ENCODE data around the gene ADAMTS18.
"Not testable (repeated sequence)": the region's sequence is repeated elsewhere in the genome, so short reads cannot be mapped to it uniquely, and the experiment has no call there.

The ADAMTS18 gene

GRCh38 chr16:77434530-77435271 lies at the start of gene ADAMTS18:
TSS of gene ADAMTS18 (minus strand) at chr16:77435034. CDS start at chr16:77434695, 339 bp downstream.
- DNase-seq (ENCODE audit: low read depth) = no peak

- DNase-seq (ENCODE audit: low read depth) = no peak
Observed at GRCh38 chr16:77480681-77481315, 46.0 kb upstream of the ADAMTS18 start.

DNA sequence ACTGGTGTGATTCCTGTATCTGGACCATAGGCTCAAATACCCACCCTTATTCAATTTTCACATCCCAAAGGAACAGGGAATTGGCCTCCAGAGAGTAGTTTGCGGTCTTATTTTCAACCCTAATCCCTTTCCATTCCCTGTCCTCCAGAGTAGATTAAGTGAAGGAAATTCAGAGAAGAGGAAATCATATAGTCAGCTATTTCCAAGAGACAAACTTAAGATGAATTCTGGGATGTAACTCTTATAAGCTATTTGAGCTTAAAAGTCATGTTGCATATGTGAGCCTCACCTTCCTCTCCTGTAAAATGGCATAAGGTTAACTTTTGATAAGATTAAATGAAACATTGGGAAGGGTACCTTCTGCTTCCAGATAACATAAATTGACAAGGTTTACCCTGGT lies 37.4 kb upstream of the ADAMTS18 start:
- no peak for DNase-seq (ENCODE audit: low read depth)

- no peak for DNase-seq (ENCODE audit: low read depth)
Observed at GRCh38 chr16:77470851-77471250, 36.0 kb upstream of the ADAMTS18 start.

DNA sequence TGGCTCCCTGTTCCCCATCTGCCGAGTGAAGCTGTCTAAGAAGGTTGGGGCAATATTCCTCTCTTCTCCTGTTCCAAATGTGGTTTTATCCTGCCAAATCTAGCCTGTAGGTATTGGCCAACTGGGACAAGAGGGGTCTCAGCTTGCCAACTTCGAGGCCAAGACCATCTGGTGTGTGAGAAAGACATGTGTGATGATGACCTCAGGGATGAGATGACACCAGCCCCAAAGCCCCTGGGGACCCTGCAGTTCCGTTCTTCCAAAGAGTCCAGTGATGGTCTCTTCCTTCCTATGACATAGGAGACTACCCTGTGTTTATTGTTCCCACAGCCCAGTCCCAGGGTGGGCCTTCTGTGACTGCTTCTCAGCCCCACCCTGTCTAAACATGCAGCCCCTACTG lies 34.8 kb upstream of the ADAMTS18 start:
- no peak for DNase-seq (ENCODE audit: low read depth)

GRCh38 chr16:77468831-77469230 lies 34.0 kb upstream of the ADAMTS18 start:
- no peak for DNase-seq (ENCODE audit: low read depth)

DNA sequence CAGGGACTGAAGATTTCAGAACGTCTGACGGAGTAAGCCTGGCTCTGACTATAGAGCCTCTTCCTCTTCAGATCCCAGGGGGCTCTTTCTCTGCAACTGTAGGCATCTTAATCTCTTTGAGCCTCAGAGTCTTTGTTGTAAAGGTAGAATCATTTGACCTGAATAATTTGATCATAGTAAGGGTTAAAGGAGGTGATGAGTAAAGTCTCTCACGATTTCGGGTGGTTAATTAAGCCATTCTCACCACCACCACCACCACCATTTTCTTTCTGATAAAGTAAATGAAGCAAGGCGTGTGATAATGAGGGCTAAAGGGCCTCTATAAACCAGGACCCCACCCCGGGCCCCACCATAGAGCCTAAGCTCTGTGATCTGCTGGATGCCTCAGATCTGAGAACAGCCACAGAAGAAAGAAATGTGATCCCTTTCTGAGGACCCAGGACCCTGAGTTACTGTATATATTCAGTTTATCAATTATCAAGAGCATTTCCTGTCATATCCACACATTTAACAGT lies 33.0 kb upstream of the ADAMTS18 start:
- DNase-seq (ENCODE audit: low read depth) = no peak

DNA sequence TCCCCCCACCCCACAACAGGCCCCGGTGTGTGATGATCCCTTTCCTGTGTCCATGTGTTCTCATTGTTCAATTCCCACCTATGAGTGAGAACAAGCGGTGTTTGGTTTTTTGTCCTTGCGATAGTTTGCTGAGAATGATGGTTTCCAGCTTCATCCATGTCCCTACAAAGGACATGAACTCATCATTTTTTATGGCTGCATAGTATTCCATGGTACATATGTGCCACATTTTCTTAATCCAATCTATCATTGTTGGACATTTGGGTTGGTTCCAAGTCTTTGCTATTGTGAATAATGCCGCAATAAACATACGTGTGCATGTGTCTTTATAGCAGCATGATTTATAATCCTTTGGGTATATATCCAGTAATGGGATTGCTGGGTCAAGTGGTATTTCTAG lies 28.8 kb upstream of the ADAMTS18 start:
- not testable (repeated sequence) for DNase-seq (ENCODE audit: low read depth)

DNA sequence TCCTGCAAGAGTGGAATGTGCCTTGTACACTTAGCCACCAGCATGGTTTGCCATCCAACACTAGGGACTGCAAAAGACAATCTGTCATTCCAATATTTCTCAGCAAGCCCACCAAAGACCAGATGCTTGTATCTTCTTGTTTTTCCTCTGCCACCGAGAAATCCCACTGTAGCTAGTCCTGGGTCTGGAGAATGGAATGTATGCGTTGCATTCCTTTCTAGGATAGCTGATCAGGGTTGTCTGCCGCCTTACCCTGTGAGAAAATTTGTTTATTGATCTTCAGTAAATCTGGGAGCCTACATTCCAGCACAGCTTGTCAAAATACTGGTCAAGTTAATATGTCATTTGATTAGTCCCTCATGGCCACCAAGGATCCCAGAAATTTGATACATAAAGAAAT lies 28.1 kb upstream of the ADAMTS18 start:
- no peak for DNase-seq (ENCODE audit: low read depth)

DNA sequence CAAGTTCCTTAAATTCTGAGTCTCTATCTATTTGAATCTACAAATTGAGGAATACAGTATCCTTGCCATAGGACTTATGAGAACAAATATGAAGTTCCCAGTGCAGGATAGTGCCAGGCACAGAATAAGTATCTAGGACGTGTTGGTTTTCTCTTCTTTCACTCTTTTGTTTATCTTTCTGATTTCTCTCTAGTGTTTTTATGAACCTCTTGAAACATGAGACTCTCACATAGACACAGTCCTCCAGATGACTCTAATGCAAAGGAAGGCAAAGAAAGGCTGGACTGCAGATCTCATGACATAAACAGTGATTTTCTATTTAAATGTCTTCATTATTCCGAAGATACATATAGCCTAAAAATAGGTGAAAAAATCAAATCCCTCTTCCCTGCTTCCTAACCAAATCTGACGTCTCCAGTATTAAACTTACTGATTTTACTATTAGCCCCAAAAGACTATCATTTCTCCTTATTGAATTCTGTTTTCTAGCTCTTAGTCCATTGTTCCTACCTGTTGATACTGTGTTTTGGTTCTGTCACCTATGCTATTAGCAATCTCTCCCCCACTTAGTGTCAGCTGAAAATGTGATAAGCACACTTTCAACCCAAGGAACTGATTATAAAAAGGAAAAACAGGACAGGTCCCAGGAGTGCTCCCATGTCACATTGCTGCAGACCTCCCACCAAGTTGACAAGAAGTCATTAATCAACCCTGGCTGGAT lies 24.9 kb upstream of the ADAMTS18 start:
- DNase-seq (ENCODE audit: low read depth) = no peak

GRCh38 chr16:77457046-77457445 lies 22.2 kb upstream of the ADAMTS18 start:
- no peak for DNase-seq (ENCODE audit: low read depth)

- DNase-seq (ENCODE audit: low read depth) = no peak
Observed at GRCh38 chr16:77452243-77452642, 17.4 kb upstream of the ADAMTS18 start.

GRCh38 chr16:77450790-77451487 lies 16.1 kb upstream of the ADAMTS18 start:
- DNase-seq (ENCODE audit: low read depth) = no peak

GRCh38 chr16:77449208-77449607 lies 14.4 kb upstream of the ADAMTS18 start:
- DNase-seq (ENCODE audit: low read depth) = no peak

DNA sequence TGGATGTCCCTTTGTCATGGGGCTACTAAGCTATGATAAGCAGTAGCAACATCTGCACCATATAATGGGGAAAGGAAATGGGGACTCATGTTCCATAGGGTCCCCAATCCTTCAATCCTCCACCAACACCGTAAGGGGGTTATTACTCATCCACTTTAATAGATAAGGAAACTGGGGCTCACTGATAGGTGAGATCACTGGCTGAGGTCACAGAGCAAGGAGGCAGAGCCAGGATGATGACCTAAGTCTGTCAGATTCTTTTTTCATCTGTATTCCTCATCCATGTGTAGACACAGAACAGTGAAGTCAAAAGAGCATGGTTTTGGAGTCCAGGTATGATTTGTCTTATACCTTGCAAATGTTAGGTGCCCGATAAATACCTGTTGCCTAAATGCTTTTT lies 10.5 kb upstream of the ADAMTS18 start:
- DNase-seq (ENCODE audit: low read depth) = no peak

DNA sequence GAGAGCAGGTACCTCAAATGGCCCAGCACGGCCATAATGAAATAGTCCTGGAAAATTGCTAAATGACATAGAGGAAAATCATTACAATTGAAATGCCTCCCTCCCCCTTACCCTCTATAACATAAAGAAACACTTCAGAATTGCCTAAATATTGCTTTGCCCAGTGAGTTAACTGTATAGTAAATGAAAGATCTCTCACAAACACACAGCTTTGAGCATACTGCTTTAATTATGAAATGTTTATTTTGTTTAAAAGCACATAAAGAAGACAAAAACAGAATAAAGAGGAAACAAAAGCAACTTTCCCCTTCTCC lies 9.3 kb upstream of the ADAMTS18 start:
- no peak for DNase-seq (ENCODE audit: low read depth)

GRCh38 chr16:77443357-77444146 lies 8.7 kb upstream of the ADAMTS18 start:
- no peak for DNase-seq (ENCODE audit: low read depth)

DNA sequence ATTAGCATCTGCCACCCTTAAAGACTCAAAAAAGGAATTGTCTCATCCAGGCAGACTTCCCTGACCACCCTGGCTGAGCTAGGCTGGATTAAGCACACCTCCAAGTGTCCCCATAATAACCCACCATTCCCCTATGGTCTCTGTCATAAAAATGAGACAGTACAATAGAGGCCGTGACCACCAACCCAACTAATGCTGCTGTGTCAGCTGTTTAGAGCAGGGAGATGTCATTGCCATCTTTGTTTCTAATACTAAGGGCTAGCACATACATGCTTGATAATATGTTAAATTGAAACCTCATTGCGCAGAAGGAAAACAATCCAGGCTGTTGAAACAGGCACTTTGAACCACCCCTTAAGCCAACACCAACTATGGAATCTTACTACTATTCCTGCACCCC lies 7.2 kb upstream of the ADAMTS18 start:
- no peak for DNase-seq (ENCODE audit: low read depth)

DNA sequence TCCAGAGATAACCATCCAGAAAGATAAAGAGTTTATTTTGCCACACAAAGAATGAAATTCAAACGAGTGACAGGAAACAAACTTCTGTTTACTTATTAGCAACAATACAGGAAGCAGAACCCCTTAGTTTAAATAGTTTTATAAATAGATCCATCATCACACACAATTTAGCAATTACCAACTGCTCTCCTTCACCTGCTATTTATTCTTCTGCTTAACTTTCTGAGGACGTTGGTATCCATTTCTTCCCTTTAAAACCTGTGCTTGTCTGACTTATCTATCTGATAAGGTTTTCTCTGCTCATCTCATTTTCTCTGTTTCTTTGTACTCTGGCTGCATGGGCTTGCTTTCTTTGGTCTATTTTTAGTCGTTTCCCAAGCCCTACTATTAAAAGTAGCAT lies 4.3 kb upstream of the ADAMTS18 start:
- DNase-seq (ENCODE audit: low read depth) = no peak

DNA sequence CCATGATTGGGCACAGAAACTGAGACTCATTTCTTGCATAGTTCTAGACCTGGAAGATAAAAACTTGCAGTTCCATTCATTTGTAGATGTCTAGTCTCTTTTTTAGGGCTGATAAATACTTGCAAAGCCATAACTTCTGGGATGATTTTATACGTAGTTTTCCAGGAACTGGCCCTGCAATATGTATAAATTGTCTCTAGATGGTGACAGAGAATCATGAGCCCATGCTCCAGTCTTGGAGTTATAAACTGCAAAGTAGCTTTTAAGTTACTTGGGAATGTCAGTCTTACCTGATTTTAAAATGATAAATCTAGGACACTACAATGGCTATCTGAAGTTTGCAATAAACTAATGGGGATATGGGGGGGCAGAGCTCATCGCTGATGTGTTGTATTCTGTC lies 3.0 kb upstream of the ADAMTS18 start:
- no peak for DNase-seq (ENCODE audit: low read depth)

DNA sequence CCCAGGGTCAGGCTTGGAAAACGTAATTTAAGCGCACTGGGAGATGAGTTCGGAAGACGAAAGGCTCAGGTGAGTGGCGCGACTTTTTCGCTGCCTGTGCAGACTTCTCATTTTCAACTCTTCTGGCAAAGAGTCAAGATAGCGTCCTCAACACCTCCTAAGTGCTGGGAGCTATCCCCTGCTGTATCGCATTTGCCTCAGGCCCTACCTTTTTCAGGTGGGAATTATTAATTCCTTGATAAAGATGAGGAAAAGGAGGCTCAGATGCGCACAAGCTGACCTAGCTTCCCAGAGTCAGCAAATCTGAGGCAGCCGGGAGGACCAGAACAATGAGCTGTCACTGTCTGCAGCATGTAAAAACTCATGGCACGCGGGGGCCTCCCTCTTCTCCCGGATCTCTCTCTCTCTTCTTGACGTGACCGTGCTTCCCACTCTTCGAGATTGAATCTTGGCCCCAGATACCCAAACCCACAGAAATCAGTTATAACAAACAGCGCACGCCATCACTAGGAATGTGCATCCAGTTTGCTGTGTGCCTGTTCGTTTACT lies 512 bp upstream of the ADAMTS18 start:
- no peak for DNase-seq (ENCODE audit: low read depth)
